A549 (cell line): ENCODE data around the gene ESYT3. TPM values are rescaled to one million over a fixed set of nuclear protein-coding genes. Genes with fewer than 3 reads are reported as not detected.

Experiments used
- ATAC-seq, 2 experiments: fragments of 200-7000 bp in 1 of 2; fragments of >200 bp in 1 of 2; cut with Nextera tagmentation in 1 of 2; cut with Tn5 transposase in 1 of 2; 3 replicates each; pipeline versions ENCODE4 v1.8.0 to v1.9.1; 2018 to 2020; ENCODE audit warnings: mild to moderate bottlenecking in 1 of 2, moderate library complexity in 1 of 2
- CTCF ChIA-PET: fragments of 300-600 bp; sonication (Branson Sonifier 250); formaldehyde crosslinking; extraction: SDS; loops from one replicate; lab custom pipeline; 2021; ENCODE audit warnings: antibody characterized with exemption, inconsistent platforms; lab: Yijun Ruan, JAX
- POLR2A ChIA-PET: fragments of 350-600 bp; formaldehyde crosslinking; extraction: SDS; loops from one replicate; lab custom pipeline; 2021; ENCODE audit warnings: antibody characterized with exemption, inconsistent platforms; lab: Yijun Ruan, JAX
- DNase-seq, 2 experiments: peaks; one replicate each; pipeline versions ENCODE4 v3.0.0 to v3.0.0-alpha.2; 2011 to 2016; ENCODE audit warnings: low read depth in 1 of 2, low spot score in 1 of 2
- FAIRE-seq: peaks from 2 replicates; lab custom pipeline; 2011; peaks lifted over from hg19 to GRCh38; lab: Jason Lieb, UNC
- H3K27ac ChIP-seq, 2 experiments: fragments of >200 bp; sonication (Bioruptor Twin); formaldehyde crosslinking; 3 replicates each; pipeline ENCODE4 v1.5.1; 2016 to 2017
- H3K4me1 ChIP-seq: fragments of >200 bp; sonication (Bioruptor Twin); formaldehyde crosslinking; 3 replicates; pipeline ENCODE4 v1.6.1; 2016
- H3K4me2 ChIP-seq: fragments of >200 bp; sonication (Bioruptor Twin); formaldehyde crosslinking; 3 replicates; pipeline ENCODE4 v1.6.1; 2016
- H3K4me3 ChIP-seq: fragments of >200 bp; sonication (Bioruptor Twin); formaldehyde crosslinking; 3 replicates; pipeline ENCODE4 v1.5.1; 2016
- H3K9me3 ChIP-seq: fragments of >200 bp; sonication (Bioruptor Twin); formaldehyde crosslinking; 3 replicates; pipeline ENCODE4 v1.6.1; 2016
- CBX2 ChIP-seq: fragments of 200-600 bp; sonication (generic); IDR thresholded peaks from 2 replicates; pipeline ENCODE4 v1.6.1; 2016; ENCODE audit warnings: low read depth, mild to moderate bottlenecking, borderline replicate concordance
- CBX8 ChIP-seq: fragments of 200-600 bp; sonication (generic); IDR thresholded peaks from 2 replicates; pipeline ENCODE4 v1.6.1; 2016
- CHD2 ChIP-seq: fragments of 150-350 bp; IDR thresholded peaks from 2 replicates; pipeline ENCODE4 v1.6.1; 2014; ENCODE audit warnings: low read length; ENCODE audit not compliant: partially characterized antibody
- CHD4 ChIP-seq: fragments of 200-600 bp; sonication (generic); IDR thresholded peaks from 2 replicates; pipeline ENCODE4 v1.6.1; 2016; ENCODE audit warnings: antibody characterized with exemption, mild to moderate bottlenecking, borderline replicate concordance
- CTCF ChIP-seq: fragments of >200 bp; sonication (Bioruptor Twin); formaldehyde crosslinking; IDR thresholded peaks from 3 replicates; pipeline ENCODE4 v1.5.1; 2016
- ELK1 ChIP-seq: fragments of 150-350 bp; IDR thresholded peaks from 2 replicates; pipeline ENCODE4 v1.6.1; 2014; ENCODE audit warnings: low read depth, mild to moderate bottlenecking, low read length
- ESRRA ChIP-seq: fragments of 150-350 bp; IDR thresholded peaks from 2 replicates; pipeline ENCODE4 v1.6.1; 2014; ENCODE audit warnings: mild to moderate bottlenecking, low read length, borderline replicate concordance
- FOSB ChIP-seq: fragments of 250-450 bp; sonication (Bioruptor Pico); IDR thresholded peaks from 2 replicates; pipeline ENCODE4 v1.5.0; 2020; ENCODE audit warnings: mild to moderate bottlenecking, moderate library complexity
- FOSL2 ChIP-seq, 2 experiments: fragments of 450-650 bp in 1 of 2; fragments of >200 bp in 1 of 2; sonication (Bioruptor Twin) in 1 of 2; formaldehyde crosslinking; IDR thresholded peaks; 2 replicates each; pipeline versions ENCODE4 v1.5.0 to v1.6.1; 2016 to 2020; ENCODE audit warnings: mild to moderate bottlenecking in 1 of 2, moderate library complexity in 1 of 2
- GATA3 ChIP-seq: IDR thresholded peaks from 2 replicates; pipeline ENCODE4 v1.6.1; 2012; ENCODE audit warnings: borderline replicate concordance
- HDAC2 ChIP-seq: fragments of 200-600 bp; sonication (generic); IDR thresholded peaks from 2 replicates; pipeline ENCODE4 v1.6.1; 2016
- HMGXB4 ChIP-seq: fragments of 250-450 bp; sonication (Bioruptor Pico); IDR thresholded peaks from 2 replicates; pipeline ENCODE4 v1.5.0; 2021; ENCODE audit warnings: mild to moderate bottlenecking, moderate library complexity, borderline replicate concordance
- HOXB13 ChIP-seq: fragments of 250-450 bp; sonication (Bioruptor Pico); IDR thresholded peaks from 2 replicates; pipeline ENCODE4 v1.5.0; 2020; ENCODE audit warnings: low read depth, mild to moderate bottlenecking, moderate library complexity
- JUN ChIP-seq, 2 experiments: fragments of >200 bp; sonication (Bioruptor Twin); formaldehyde crosslinking; IDR thresholded peaks; 2 replicates in 1 of 2; 3 replicates in 1 of 2; pipeline ENCODE4 v1.6.1; 2016 to 2017
- JUNB ChIP-seq: fragments of >200 bp; sonication (Bioruptor Twin); formaldehyde crosslinking; IDR thresholded peaks from 2 replicates; pipeline ENCODE4 v1.6.1; 2016
- KDM1A ChIP-seq: fragments of 200-600 bp; sonication (generic); IDR thresholded peaks from 2 replicates; pipeline ENCODE4 v1.6.1; 2016; ENCODE audit warnings: low read depth, mild to moderate bottlenecking
- KDM5A ChIP-seq: fragments of 200-600 bp; sonication (generic); IDR thresholded peaks from 2 replicates; pipeline ENCODE4 v1.6.1; 2016; ENCODE audit warnings: antibody characterized with exemption, mild to moderate bottlenecking
- MAFK ChIP-seq: fragments of 450-650 bp; IDR thresholded peaks from 2 replicates; pipeline ENCODE4 v1.6.1; 2014; ENCODE audit not compliant: partially characterized antibody
- MAZ ChIP-seq: fragments of 150-350 bp; IDR thresholded peaks from 2 replicates; pipeline ENCODE4 v1.6.1; 2014; ENCODE audit warnings: antibody characterized with exemption, low read depth, low read length, borderline replicate concordance
- MYC ChIP-seq: IDR thresholded peaks from 2 replicates; pipeline ENCODE4 v1.6.1; 2012; ENCODE audit warnings: mild to moderate bottlenecking, inconsistent platforms, low read length, improper control_type of control experiment, borderline replicate concordance
- NFE2L2 ChIP-seq: fragments of 150-350 bp; conservative IDR thresholded peaks from 2 replicates; pipeline ENCODE4 v1.6.1; 2014; ENCODE audit warnings: low read length
- NPAS2 ChIP-seq: fragments of 250-450 bp; sonication (Bioruptor Pico); IDR thresholded peaks from 2 replicates; pipeline ENCODE4 v1.8.0; 2022; ENCODE audit warnings: mild to moderate bottlenecking, moderate library complexity, borderline replicate concordance
- PHF8 ChIP-seq: fragments of 200-600 bp; sonication (generic); IDR thresholded peaks from 2 replicates; pipeline ENCODE4 v1.6.1; 2016; ENCODE audit warnings: low read depth, mild to moderate bottlenecking, antibody characterized with exemption, moderate library complexity, borderline replicate concordance
- POLR2A ChIP-seq: IDR thresholded peaks from 2 replicates; pipeline ENCODE4 v1.6.1; 2012; ENCODE audit warnings: mild to moderate bottlenecking, low read length
- RNF2 ChIP-seq: fragments of 200-600 bp; sonication (generic); IDR thresholded peaks from 2 replicates; pipeline ENCODE4 v1.6.1; 2016; ENCODE audit warnings: low read depth, mild to moderate bottlenecking, antibody characterized with exemption, moderate library complexity, borderline replicate concordance
- SMC3 ChIP-seq: fragments of >200 bp; sonication (Bioruptor Twin); formaldehyde crosslinking; IDR thresholded peaks from 3 replicates; pipeline ENCODE4 v1.6.1; 2018; ENCODE audit warnings: inconsistent platforms
- SREBF2 ChIP-seq: fragments of 450-650 bp; IDR thresholded peaks from 2 replicates; pipeline ENCODE4 v1.6.1; 2014; ENCODE audit warnings: mild to moderate bottlenecking, moderate library complexity
- TFCP2L1 ChIP-seq: fragments of 250-450 bp; sonication (Bioruptor Pico); IDR thresholded peaks from 2 replicates; pipeline ENCODE4 v1.5.0; 2021; ENCODE audit warnings: mild to moderate bottlenecking
- TP53 ChIP-seq: fragments of 250-450 bp; sonication (Bioruptor Pico); IDR thresholded peaks from 2 replicates; pipeline ENCODE4 v1.5.0; 2021; ENCODE audit warnings: mild to moderate bottlenecking, moderate library complexity
- USF2 ChIP-seq: fragments of 450-650 bp; IDR thresholded peaks from 2 replicates; pipeline ENCODE4 v1.6.1; 2014; ENCODE audit warnings: antibody characterized with exemption
- ZSCAN20 ChIP-seq: fragments of 250-450 bp; sonication (Bioruptor Pico); IDR thresholded peaks from 2 replicates; pipeline ENCODE4 v1.8.0; 2022; ENCODE audit warnings: mild to moderate bottlenecking, moderate library complexity
- WGBS: methylation state at CpG from one replicate; pipeline ENCODE4 v1.1.6; 2017; ENCODE audit errors: missing lambda C conversion rate; 5-methylcytosine and 5-hydroxymethylcytosine counted together
- polyA plus RNA-seq, 4 experiments: library from polyadenylated mRNA; depleted of rRNA in 3 of 4; stranded (reverse); fragments of >200 nt; fragmentation: RNase III in 1 of 4; extraction: RNeasy Plus Mini Kit Qiagen cat#74134 plus additional on column Dnase treatment in 1 of 4; gene quantifications; 2 replicates in 3 of 4; 3 replicates in 1 of 4; pipeline ENCODE4 v1.2.3, GENCODE V29; 2011 to 2017
- TF ChIP-seq, protein P1 (sequence below): fragments of >200 bp; sonication (Bioruptor Twin); formaldehyde crosslinking; IDR thresholded peaks from 2 replicates; pipeline ENCODE4 v1.6.1; 2016
- TF ChIP-seq, protein P2 (sequence below): IDR thresholded peaks from 2 replicates; pipeline ENCODE4 v1.6.1; 2012

ESYT3 gene
- polyA plus RNA-seq, 2 of the 4 experiments (the other 2 are of a cell fraction), result 0.92 to 1.7 TPM

DNA sequence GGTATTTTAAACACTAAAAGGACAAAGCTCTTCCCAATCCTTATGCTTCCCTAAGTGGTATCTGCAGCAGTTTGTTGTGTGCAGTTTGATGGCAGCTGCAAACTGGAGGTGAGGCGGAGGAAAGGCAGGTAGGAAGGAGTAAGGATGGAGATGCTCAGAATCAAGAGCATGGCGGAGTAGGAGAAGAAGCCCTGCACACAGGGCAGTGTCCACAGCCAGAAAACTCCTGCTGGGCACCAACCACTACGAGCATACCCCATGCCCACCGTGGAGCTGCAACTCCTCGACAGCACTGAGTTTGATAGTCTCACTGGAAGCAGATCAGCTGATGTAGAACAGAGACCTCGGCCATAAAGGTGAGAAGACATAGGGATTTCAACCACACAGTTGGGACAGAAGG, 30.3 kb upstream of the ESYT3 start:
- FAIRE-seq, result no peak

GRCh38 chr3:138405001-138405400, 29.4 kb upstream of the ESYT3 start:
- POLR2A ChIA-PET, result no interaction called here
- Histone ChIP-seq H3K9me3 (no peaks in the 10 kb centered on the region), H3K4me3 (no peak overlapping the region), H3K4me2 (no peak overlapping the region), H3K27ac (no peak overlapping the region), H3K4me1 (no peaks in the 10 kb centered on the region)
- FAIRE-seq (no peak), ATAC-seq (no peak), DNase-seq (no peak)
- WGBS, result 56% methylated on average over 7 of the region's 7 CpGs
- TF ChIP-seq FOSL2 (IDR thresholded peaks at IDR 0.05) (no peak), FOSL2 (CRISPR knock-in tag; IDR thresholded peaks at IDR 0.05) (no peak), KDM5A (no peak), HOXB13 (no peak), HDAC2 (no peak), ZSCAN20 (CRISPR knock-in tag) (no peak), MAFK (no peak), TFCP2L1 (CRISPR knock-in tag) (no peak), NPAS2 (CRISPR knock-in tag) (no peak), SREBF2 (no peak), USF2 (no peak), JUNB (no peak), SMC3 (no peak), CHD2 (no peak), POLR2A (no peak), RNF2 (no peak), GATA3 (no peak), MAZ (no peak), NFE2L2 (no peak), HMGXB4 (CRISPR knock-in tag) (no peak)
- CTCF ChIA-PET, result interaction anchor here (1.0 to 2.3 kb wide), 2 partner anchors 12 to 518 kb away, joined by 3 to 8 read pairs; no protein-coding TSS in a partner anchor

More for the DNA sequence above, 30.3 kb upstream of the ESYT3 start:
- no peak for ATAC-seq
- WGBS, result 74% methylated on average over 6 of the region's 6 CpGs
- no peaks in the 10 kb centered on the region for H3K9me3 ChIP-seq
- TF ChIP-seq CBX2 (no peak), ESRRA (no peak), TP53 (no peak), CTCF (no peak), FOSB (CRISPR knock-in tag) (no peak), CHD4 (no peak), ZSCAN20 (CRISPR knock-in tag) (no peak), CBX8 (no peak), MYC (no peak), KDM1A (no peak), JUN (IDR thresholded peaks at IDR 0.05) (no peak), PHF8 (no peak), ELK1 (no peak), NPAS2 (CRISPR knock-in tag) (no peak)
- TF ChIP-seq, protein P1, sequence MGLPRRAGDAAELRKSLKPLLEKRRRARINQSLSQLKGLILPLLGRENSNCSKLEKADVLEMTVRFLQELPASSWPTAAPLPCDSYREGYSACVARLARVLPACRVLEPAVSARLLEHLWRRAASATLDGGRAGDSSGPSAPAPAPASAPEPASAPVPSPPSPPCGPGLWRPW, result no peak
- TF ChIP-seq, protein P2, sequence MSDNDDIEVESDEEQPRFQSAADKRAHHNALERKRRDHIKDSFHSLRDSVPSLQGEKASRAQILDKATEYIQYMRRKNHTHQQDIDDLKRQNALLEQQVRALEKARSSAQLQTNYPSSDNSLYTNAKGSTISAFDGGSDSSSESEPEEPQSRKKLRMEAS, result no peak
- POLR2A ChIA-PET, result no interaction called here
- H3K27ac ChIP-seq, result no peak overlapping the region
- no peak for DNase-seq
- no peaks in the 10 kb centered on the region for H3K4me1 ChIP-seq
- H3K4me2 ChIP-seq, result no peak overlapping the region
- H3K4me3 ChIP-seq, result no peak overlapping the region
- CTCF ChIA-PET, result interaction anchor here (0.8 to 2.3 kb wide), 4 partner anchors 9 to 525 kb away, joined by 3 to 8 read pairs (median 3); no protein-coding TSS in a partner anchor
